Occipital lobe (tissue), 2 donors: ENCODE results near the gene NDUFV3. TPM values are rescaled to one million over a fixed set of nuclear protein-coding genes. Genes with fewer than 3 reads are reported as not detected.
"Not testable (repeated sequence)": the region's sequence is repeated elsewhere in the genome, so short reads cannot be mapped to it uniquely, and the experiment has no call there.

ENCODE experiments used
- DNase-seq: peaks from one replicate; lab custom pipeline; 2025; lab: John Stamatoyannopoulos, UW
- total RNA-seq: library from RNA; depleted of rRNA; stranded (reverse); fragments of >200 nt; gene quantifications from one replicate; pipeline ENCODE4 v1.2.3, GENCODE V29; 2014

Gene NDUFV3
- total RNA-seq, result 26.7 TPM

DNA sequence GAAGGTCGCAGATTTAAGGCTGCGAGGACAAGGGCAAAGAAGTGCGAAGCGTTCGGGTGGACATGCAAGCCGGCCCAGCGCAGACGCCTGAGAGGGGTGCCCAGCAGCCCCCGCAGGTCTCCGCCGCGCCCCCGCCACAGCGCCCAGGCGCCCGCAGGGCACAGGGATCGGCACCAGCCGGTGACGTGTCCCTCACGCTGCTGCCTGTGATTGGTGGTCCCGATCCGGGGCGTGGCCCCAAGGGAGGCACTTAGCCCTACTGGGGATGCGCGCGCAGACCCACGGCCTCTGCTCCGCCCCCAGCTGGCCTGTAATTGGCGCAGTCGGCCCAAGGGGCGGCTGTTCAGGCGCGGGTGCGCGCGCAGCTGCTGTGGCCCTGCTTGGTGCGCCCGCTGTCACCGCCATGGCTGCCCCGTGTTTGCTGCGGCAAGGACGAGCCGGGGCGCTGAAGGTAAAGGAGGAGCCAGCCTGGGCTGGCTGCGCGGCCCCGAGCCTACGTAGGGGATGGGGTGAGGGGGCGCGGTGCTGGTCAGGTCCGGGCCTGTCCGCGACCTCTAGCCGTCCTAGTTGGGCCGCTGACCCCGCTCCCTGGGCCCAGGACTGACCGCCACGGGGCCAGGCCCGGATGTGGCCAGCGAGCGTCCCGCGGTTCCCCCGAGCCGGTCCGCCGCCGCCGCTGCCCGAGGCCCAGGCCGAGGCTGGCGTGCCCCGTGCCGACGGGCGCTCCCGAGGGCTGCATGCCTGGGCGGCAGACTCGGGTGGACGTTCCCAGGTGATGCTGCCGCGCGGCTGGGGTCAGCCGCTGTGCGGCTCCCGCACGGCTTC, at the start of gene NDUFV3:
Gene NDUFV3, plus strand, starts transcription at position 379 of the 825 bp plus-strand sequence. Its CDS starts 25 bp downstream, at position 404.
- peak; percentile 99 for DNase-seq

GRCh38 chr21:42844411-42845113, 48.5 kb upstream of the NDUFV3 start:
- no peak for DNase-seq

DNA sequence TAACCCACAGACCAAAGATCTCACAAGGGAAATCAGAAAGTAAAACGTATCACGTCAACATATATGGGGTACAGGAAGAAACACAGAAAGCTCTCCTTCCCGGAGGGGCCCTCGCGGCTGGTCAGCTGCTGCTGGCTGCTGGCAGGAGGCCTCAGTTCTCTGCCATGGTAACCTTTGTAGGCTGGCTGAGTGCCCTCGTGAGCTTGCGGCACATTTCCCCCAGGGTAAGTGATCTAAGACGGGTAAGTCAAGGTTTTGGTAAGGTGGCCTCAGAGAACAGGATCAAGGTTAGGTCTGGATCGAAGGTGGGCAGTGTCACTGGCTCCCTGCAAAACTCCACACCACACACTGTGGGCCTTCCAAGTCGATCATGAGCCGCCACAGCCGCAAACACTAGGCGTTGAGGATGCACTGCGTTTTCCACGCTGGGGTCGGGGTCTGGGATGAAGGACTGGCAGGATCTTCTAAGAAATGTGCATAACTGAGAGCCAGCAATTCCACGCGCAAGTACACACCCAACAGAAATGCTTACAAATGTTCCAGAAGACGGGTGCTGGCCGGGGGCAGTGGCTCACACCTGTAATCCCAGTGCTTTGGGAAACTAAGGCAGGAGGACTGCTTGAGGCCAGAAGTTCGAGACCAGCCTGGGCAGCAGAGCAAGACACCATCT, 47.7 kb upstream of the NDUFV3 start:
- no peak for DNase-seq

DNA sequence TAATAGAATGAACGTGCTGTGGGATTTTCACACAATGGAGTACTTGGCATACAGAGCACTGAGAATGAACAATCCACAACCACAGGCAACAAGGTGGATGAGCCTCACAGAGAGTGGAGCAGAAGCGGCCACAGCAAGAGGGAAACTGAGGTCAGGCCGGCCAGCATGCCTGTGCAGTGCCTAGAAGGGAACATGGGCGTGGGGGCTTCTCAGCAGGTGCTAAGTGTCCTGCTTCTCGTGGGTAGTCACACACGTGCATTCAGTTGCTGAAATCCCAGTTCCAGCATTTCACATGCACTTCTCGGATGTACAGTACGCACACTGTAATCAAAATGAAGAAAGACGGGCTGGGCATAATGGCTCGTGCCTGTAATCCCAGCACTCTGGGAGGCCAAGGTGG, 46.9 kb upstream of the NDUFV3 start:
- no peak for DNase-seq

GRCh38 chr21:42847051-42847707, 45.9 kb upstream of the NDUFV3 start:
- no peak for DNase-seq

DNA sequence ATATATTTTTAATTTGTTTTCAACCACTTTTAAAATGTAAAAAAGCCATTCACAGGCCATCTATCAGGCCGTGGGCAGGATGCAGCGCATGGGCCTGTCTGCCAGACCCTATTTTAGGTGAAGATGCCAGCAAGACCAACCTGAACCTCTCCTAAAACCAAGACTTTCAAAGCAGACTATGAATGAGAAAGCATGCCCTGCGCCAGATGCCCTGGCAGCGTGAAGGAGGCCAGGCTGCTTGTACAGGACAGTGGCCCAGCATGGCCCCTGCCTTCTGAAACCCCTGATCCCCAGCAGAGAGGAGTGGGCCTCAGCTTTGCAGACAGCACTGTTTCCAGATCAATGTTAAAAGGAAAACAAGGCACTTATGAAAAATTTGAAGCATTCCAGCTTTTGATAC, 45.4 kb upstream of the NDUFV3 start:
- no peak for DNase-seq

DNA sequence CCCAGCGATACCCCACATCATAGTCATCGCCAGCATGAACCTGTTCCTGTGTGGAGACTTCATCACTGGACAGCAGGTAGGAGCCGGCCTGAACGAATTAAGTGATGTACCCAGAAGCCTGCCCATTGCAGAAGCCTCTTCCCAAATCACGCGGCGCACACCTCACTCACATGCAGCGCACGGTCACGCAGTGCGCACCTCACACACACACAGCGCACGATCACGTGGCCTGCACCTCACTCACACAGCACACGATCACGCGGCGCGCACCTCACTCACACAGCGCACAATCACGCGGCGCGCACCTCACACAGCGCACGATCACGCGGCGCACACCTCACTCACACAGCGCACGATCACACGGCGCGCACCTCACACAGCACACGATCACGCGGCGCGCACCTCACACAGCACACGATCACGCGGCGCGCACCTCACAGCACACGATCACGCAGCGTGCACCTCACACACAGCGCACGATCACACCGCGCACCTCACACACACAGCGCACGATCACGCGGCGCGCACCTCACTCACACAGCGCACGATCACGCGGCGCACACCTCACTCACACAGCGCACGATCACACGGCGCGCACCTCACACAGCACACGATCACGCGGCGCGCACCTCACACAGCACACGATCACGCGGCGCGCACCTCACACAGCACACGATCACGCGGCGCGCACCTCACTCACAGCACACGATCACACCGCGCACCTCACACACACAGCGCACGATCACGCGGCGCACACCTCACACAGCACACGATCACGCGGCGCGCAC, 44.8 kb upstream of the NDUFV3 start:
- DNase-seq, result not testable (repeated sequence)

GRCh38 chr21:42848932-42849758, 44.0 kb upstream of the NDUFV3 start:
- DNase-seq, result no peak

DNA sequence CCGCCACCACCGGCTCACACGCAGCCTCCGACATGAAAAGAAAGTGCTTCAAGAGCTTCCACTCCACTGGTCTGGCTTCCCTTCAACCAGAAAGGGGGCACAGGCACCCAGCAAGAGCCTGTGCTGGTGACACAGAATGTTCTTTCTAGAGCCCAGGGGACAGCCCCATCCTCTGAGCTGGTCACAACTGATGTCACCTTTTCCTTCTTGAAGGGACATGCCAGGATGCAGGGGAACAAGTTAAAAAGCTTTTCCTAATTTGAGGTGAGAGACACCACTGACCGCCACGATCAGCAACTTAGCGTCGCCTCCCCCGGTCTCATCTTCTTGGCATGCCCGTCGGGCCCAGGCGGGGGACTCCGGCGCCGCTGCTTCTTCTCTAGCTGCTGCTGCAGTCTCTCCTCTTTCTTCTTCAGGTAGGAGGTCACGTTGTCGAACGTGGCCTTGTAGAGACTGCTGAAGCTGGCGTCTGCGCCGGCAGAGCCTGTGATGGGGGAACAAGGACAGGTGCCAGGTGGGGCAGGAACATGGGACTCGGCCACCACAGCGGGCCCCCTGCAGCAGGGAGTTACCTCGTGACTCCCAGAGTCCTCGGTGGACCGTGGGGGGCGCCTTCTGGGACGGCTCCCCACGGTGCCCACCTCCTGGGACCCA, 43.2 kb upstream of the NDUFV3 start:
- DNase-seq, result no peak

DNA sequence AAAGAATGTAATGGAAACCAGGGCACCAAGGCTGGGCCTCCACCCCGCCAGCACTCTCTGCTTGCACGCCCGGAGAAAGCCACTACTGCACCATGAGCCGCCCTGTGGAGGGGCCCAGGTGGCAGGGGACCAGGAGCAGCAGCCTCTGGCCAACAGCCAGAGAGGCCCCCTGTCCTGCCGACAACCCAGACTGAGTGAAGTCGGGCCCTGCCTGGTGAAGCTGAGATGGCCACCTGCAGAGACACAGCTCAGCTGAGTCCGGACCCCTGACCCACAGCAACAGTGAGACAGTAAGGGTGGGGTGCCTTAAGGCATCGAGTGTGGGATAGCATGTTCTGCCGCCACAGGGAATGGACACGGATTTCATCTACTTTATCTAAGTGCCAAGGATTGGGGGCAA, 42.6 kb upstream of the NDUFV3 start:
- DNase-seq, result no peak

DNA sequence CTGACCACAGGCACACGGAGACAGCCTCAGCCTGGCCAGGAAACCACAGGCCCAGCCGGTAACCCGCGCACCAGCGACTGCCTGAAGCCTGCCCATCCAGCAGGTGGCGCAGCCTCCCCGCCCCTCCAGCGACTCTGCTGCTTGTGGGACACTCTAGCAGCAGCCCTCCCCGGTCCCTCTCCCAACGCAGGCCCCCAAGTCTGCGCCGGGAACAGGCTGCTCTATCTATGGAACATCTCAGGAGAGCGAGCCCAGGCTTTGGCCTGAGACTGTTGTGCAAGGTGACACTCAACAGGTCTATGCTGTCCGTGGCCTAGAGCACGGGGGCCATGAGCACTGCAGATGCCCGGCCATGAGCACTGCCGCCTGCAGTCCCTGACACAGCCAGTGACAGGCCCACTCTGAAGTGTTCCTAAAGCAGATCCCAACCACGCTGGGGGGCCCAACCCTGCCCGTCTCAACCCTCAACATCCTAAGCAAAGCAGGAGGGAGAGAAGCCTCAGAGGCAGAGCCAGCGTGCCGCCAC, 42.2 kb upstream of the NDUFV3 start:
- DNase-seq, result no peak

DNA sequence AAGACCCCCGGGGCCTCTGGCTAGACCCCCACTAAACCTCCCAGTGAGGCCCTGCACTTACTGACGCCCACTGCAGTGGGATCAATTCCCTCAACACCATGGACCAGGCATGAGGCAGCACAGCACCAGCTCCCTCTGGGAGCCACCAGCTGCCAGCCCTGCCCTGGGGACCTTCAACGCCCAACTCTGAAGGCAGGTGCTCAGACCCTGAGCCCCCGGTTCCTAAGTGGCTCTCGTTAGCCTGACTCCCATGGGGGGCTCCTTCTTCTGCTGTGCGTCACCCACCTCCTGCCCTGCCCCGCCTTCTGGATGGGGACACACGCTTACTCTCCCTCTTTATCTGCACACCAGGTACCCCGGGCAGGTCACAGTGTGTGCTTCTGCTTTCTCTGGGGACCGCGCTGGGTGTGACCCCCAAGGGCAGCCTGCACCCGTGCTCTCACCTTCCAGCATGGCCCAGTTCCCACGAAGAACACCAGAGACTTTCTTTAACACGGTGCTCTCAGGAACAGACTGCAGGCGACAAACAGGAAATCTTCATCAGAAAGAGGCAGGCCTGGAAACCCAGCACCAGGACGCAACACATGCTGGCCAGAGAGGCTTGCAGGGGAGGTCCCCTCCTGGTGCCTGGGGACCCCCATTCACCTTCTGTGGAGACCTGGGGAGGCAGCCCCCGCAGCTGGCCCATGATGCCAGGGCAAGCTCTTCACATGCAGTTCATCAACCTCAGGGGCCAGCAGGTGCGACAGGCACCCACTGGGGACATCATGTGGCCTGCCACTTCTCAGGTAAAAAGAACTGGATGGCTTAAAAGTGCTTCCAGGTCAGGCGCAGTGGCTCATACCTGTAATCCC, 41.1 kb upstream of the NDUFV3 start:
- no peak for DNase-seq

DNA sequence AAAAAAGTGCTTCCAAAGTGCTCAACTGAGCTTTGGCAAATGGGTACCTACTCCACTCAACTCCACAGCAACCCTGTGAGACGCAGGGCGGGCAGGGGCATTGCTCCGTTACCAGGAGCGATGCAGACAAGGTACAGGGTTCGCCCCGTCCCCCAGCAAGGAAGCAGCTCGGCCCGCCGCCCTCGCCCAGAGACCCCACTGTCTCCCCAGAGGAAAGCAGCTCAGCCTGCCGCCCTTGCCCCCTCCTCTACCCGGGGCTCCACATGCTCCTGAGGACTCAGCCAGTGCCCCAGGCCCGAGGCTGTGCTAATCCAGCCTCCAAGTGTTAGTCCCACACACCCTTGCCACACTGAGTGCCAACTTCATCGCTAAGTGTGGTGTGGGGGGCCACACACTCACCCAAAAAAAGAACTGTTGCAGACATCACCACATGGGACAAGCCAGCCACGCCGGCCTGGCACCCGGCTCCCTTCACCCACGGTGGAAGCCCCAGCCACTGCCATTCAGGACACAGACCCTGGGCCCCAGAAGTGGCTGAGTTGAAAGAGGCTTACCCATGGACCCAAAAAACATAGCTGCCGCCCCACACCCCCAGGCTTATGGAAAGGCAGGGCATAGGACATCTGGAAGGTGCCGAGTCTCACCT, 40.1 kb upstream of the NDUFV3 start:
- DNase-seq, result no peak

GRCh38 chr21:42853621-42854020, 39.5 kb upstream of the NDUFV3 start:
- DNase-seq, result no peak

GRCh38 chr21:42854246-42855010, 38.7 kb upstream of the NDUFV3 start:
- no peak for DNase-seq

- DNase-seq, result no peak
Measured at GRCh38 chr21:42855171-42855936, 37.8 kb upstream of the NDUFV3 start.
